Mesothelial cell of epicardium (in vitro differentiated cells): ENCODE data around the gene OR52E4. TPM values are rescaled to one million over a fixed set of nuclear protein-coding genes. Genes with fewer than 3 reads are reported as not detected.

Experiments
- DNase-seq, 2 experiments: peaks; one replicate each; pipeline ENCODE4 v3.0.0; 2021; ENCODE audit warnings: low spot score in 2 of 2; ENCODE audit not compliant: unreplicated experiment in 2 of 2
- H3K27ac Mint-ChIP-seq: 2 replicates; pipeline ENCODE4 v1.8.0; 2021; ENCODE audit warnings: mixed read lengths
- H3K27me3 Mint-ChIP-seq: 2 replicates; pipeline ENCODE4 v1.8.0; 2021; ENCODE audit warnings: low read depth, mixed read lengths
- H3K36me3 Mint-ChIP-seq: 2 replicates; pipeline ENCODE4 v1.8.0; 2021; ENCODE audit warnings: mixed read lengths
- H3K4me1 Mint-ChIP-seq: 2 replicates; pipeline ENCODE4 v1.8.0; 2021; ENCODE audit warnings: mixed read lengths
- H3K4me3 Mint-ChIP-seq: 2 replicates; pipeline ENCODE4 v1.8.0; 2021; ENCODE audit warnings: mild to moderate bottlenecking, moderate library complexity, mixed read lengths
- H3K9me3 Mint-ChIP-seq: 2 replicates; pipeline ENCODE4 v1.8.0; 2021; ENCODE audit warnings: mixed read lengths
- CTCF ChIP-seq: fragments of 200-600 bp; sonication (generic); IDR thresholded peaks from one replicate; pipeline ENCODE4 v1.5.0; 2021; ENCODE audit warnings: antibody characterized with exemption; ENCODE audit not compliant: unreplicated experiment
- total RNA-seq: library from RNA; stranded (reverse); gene quantifications from 3 replicates; pipeline ENCODE4 v1.2.1, GENCODE V29; 2021

OR52E4 gene
- total RNA-seq, 1 donor from 2014 or later: not detected

- TF ChIP-seq CTCF: no peak
- H3K4me1 Mint-ChIP-seq: no peaks in the 10 kb centered on the region
- H3K36me3 Mint-ChIP-seq: no peaks in the 10 kb centered on the region
- H3K4me3 Mint-ChIP-seq: no peak overlapping the region
- DNase-seq: no peak
- peaks cover 75% of the 10 kb centered on the region for H3K9me3 Mint-ChIP-seq
- H3K27me3 Mint-ChIP-seq: no peaks in the 10 kb centered on the region
- H3K27ac Mint-ChIP-seq: no peak overlapping the region
These were observed 48.4 kb downstream of the OR52E4 start for GRCh38 chr11:5928811-5929210.

DNA sequence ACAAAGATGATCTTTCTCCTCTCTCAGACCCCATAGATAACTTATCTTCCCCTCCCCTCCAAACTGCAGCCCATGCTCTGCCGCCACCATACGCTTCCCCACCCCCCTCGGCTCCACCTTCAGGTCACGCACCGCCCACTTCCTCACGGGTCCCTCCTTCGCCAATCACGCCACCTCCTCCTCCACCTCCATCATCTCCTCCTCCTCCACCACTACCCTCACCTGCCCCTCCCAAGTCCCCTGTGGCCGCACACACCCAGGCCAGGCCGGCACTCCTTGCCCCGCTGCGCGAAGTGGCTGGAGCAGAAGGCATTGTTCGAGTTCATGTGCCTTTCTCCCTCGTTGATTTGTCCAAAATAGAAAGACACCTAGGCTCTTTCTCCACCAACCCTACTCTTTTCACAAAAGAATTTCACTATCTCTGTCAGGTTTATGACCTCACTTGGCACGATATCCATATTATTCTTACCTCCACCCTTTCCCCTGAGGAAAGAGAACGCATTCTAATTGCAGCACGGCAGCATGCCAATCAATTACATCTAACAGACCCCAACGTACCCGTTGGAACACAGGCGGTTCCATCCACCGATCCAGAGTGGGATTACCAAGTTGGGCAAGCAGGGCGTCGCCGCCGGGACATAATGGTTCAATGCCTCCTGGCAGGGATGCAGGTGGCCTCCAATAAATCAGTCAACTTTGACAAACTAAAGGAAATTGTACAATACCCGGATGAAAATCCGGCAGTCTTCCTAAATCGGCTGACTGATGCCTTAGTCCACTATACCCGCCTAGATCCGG, 49.3 kb downstream of the OR52E4 start:
- no peaks in the 10 kb centered on the region for H3K4me1 Mint-ChIP-seq
- no peaks in the 10 kb centered on the region for H3K36me3 Mint-ChIP-seq
- H3K9me3 Mint-ChIP-seq: peaks cover 68% of the 10 kb centered on the region
- no peak overlapping the region for H3K27ac Mint-ChIP-seq
- H3K4me3 Mint-ChIP-seq: no peak overlapping the region
- no peak for TF ChIP-seq CTCF
- DNase-seq: no peak
- H3K27me3 Mint-ChIP-seq: no peaks in the 10 kb centered on the region

GRCh38 chr11:5930614-5931013, 50.2 kb downstream of the OR52E4 start:
- Mint-ChIP-seq H3K4me3 (no peak overlapping the region), H3K4me1 (no peaks in the 10 kb centered on the region)
- no peak for DNase-seq

DNA sequence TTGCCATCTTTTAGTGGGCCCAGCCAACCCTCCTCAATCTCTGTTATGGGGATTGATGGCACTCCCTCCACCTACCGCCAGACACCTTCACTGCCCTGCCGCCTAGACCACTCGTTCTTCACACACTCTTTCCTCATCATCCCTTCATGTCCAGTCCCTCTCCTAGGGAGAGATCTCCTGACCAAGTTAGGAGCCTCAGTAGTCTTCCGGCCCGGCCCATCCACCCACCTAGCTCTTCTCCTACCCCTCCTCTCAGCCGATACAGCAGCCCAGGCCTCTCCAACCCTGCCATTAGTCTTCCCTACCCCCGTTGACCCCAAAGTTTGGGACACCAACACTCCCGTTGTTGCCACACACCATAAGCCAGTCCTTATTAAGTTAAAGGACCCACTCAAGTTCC, 50.6 kb downstream of the OR52E4 start:
- no peak for DNase-seq
- Mint-ChIP-seq H3K27ac (no peak overlapping the region), H3K9me3 (peaks cover 65% of the 10 kb centered on the region), H3K4me1 (no peaks in the 10 kb centered on the region), H3K36me3 (no peaks in the 10 kb centered on the region), H3K4me3 (no peak overlapping the region), H3K27me3 (no peaks in the 10 kb centered on the region)
- TF ChIP-seq CTCF: no peak

More at GRCh38 chr11:5930614-5931013, 50.2 kb downstream of the OR52E4 start:
- H3K36me3 Mint-ChIP-seq: no peaks in the 10 kb centered on the region
- H3K9me3 Mint-ChIP-seq: peaks cover 65% of the 10 kb centered on the region
- TF ChIP-seq CTCF: no peak
- H3K27me3 Mint-ChIP-seq: no peaks in the 10 kb centered on the region
- no peak overlapping the region for H3K27ac Mint-ChIP-seq

GRCh38 chr11:5932671-5933070, 52.2 kb downstream of the OR52E4 start:
- Mint-ChIP-seq H3K36me3 (no peaks in the 10 kb centered on the region), H3K27me3 (no peaks in the 10 kb centered on the region), H3K9me3 (peaks cover 73% of the 10 kb centered on the region), H3K4me3 (no peak overlapping the region), H3K27ac (no peak overlapping the region), H3K4me1 (no peaks in the 10 kb centered on the region)
- no peak for TF ChIP-seq CTCF
- no peak for DNase-seq

DNA sequence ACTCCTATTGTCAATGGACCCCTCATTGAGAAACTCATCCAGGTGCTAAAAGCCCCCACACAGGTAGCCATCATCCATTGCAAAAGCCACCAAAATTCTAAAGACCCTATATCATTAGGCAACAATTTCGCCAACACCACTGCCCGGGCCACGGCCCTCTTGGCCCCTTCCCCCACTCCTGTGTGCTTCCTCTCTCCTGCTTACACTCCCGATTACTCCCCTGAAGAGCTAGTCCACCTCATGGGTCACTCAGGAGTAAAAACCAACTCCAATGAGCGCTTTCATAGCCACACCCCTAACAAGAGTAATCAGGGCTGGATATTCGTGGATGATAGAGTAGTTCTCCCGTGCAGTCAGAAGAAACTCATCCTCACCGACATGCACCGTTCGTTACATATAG, 52.7 kb downstream of the OR52E4 start:
- H3K27me3 Mint-ChIP-seq: no peaks in the 10 kb centered on the region
- peaks cover 77% of the 10 kb centered on the region for H3K9me3 Mint-ChIP-seq
- H3K4me3 Mint-ChIP-seq: no peak overlapping the region
- H3K36me3 Mint-ChIP-seq: no peaks in the 10 kb centered on the region
- no peak overlapping the region for H3K27ac Mint-ChIP-seq
- TF ChIP-seq CTCF: no peak
- DNase-seq: no peak
- H3K4me1 Mint-ChIP-seq: no peaks in the 10 kb centered on the region
